IMR-90 (cell line): ENCODE data around the gene CAMTA1. TPM values are rescaled to one million over a fixed set of nuclear protein-coding genes. Genes with fewer than 3 reads are reported as not detected.

Experiments used
- ATAC-seq: fragments of 200-7000 bp; cut with Tn5 transposase; 2 replicates; pipeline ENCODE4 v1.9.1; 2020; ENCODE audit warnings: low read depth, mild to moderate bottlenecking, moderate library complexity
- BruUV-seq: library from RNA; stranded (reverse); fragments of 400-500 nt; replicated peaks from 2 replicates; lab custom pipeline; 2021; lab: Mats Ljungman, UMichigan
- CTCF ChIA-PET: fragments of 300-600 bp; formaldehyde crosslinking; extraction: SDS; loops from one replicate; lab custom pipeline; 2021; ENCODE audit warnings: antibody characterized with exemption; lab: Yijun Ruan, JAX
- POLR2A ChIA-PET: fragments of 300-600 bp; sonication (Branson Sonifier 250); formaldehyde crosslinking; loops from one replicate; lab custom pipeline; 2022; ENCODE audit warnings: antibody characterized with exemption; ENCODE audit not compliant: unreplicated experiment; lab: Charles Lee
- DNase-seq: peaks from one replicate; pipeline ENCODE4 v3.0.0; 2013
- H2AFZ ChIP-seq: replicated peaks from 2 replicates; pipeline ENCODE3; 2013; ENCODE audit warnings: low read length, mild to moderate bottlenecking; ENCODE audit not compliant: poor library complexity
- H2AK5ac ChIP-seq: 2 replicates; pipeline ENCODE4 v1.6.1; 2013; ENCODE audit warnings: low read depth, low read length, inconsistent platforms
- H2AK9ac ChIP-seq: replicated peaks from 2 replicates; pipeline ENCODE3; 2013; ENCODE audit warnings: mild to moderate bottlenecking, low read depth, low read length, moderate library complexity; ENCODE audit not compliant: poor library complexity
- H2BK120ac ChIP-seq: 2 replicates; pipeline ENCODE4 v1.6.1; 2013; ENCODE audit warnings: low read depth, low read length, inconsistent platforms
- H2BK15ac ChIP-seq: 3 replicates; pipeline ENCODE4 v1.6.1; 2013; ENCODE audit warnings: low read depth, low read length, inconsistent platforms
- H2BK20ac ChIP-seq: 2 replicates; pipeline ENCODE4 v1.6.1; 2013; ENCODE audit warnings: low read depth, mild to moderate bottlenecking, inconsistent platforms, low read length, moderate library complexity
- H2BK5ac ChIP-seq: 2 replicates; pipeline ENCODE4 v1.6.1; 2013; ENCODE audit warnings: mild to moderate bottlenecking, low read depth, low read length, inconsistent platforms; ENCODE audit not compliant: poor library complexity, severe bottlenecking
- H3K14ac ChIP-seq: replicated peaks from 2 replicates; pipeline ENCODE4 v1.6.1; 2013; ENCODE audit warnings: low read depth, low read length, inconsistent platforms
- H3K18ac ChIP-seq: 2 replicates; pipeline ENCODE4 v1.6.1; 2013; ENCODE audit warnings: low read depth, low read length, control low read depth
- H3K23ac ChIP-seq: 2 replicates; pipeline ENCODE4 v1.6.1; 2013; ENCODE audit warnings: low read depth, low read length, inconsistent platforms
- H3K27ac ChIP-seq: 2 replicates; pipeline ENCODE4 v1.5.1; 2013; ENCODE audit warnings: mild to moderate bottlenecking, control low read depth, low read length; ENCODE audit not compliant: insufficient read depth
- H3K27me3 ChIP-seq: 2 replicates; pipeline ENCODE4 v1.6.1; 2013; ENCODE audit warnings: low read length; ENCODE audit not compliant: control insufficient read depth, insufficient read depth
- H3K36me3 ChIP-seq: 2 replicates; pipeline ENCODE4 v1.6.1; 2013; ENCODE audit warnings: low read length, mixed read lengths; ENCODE audit not compliant: control insufficient read depth, insufficient read depth
- H3K4ac ChIP-seq: 2 replicates; pipeline ENCODE4 v1.6.1; 2013; ENCODE audit warnings: low read depth, low read length, inconsistent platforms
- H3K4me1 ChIP-seq: 2 replicates; pipeline ENCODE4 v1.6.1; 2013; ENCODE audit warnings: low read length, mixed read lengths; ENCODE audit not compliant: control insufficient read depth, insufficient read depth
- H3K4me2 ChIP-seq: 2 replicates; pipeline ENCODE4 v1.6.1; 2013; ENCODE audit warnings: low read depth, mild to moderate bottlenecking, control low read depth, low read length, moderate library complexity
- H3K4me3 ChIP-seq: 2 replicates; pipeline ENCODE4 v1.5.1; 2013; ENCODE audit warnings: low read depth, mild to moderate bottlenecking, control low read depth, low read length, moderate library complexity; ENCODE audit not compliant: insufficient read depth
- H3K56ac ChIP-seq: 2 replicates; pipeline ENCODE4 v1.6.1; 2013; ENCODE audit warnings: low read length, inconsistent platforms; ENCODE audit not compliant: insufficient read depth; ENCODE audit errors: extremely low read depth
- H3K79me1 ChIP-seq, 2 experiments: 2 replicates each; pipeline ENCODE4 v1.6.1; 2013; ENCODE audit warnings: low read length in 2 of 2, inconsistent platforms in 1 of 2, low read depth in 1 of 2
- H3K9ac ChIP-seq: 2 replicates; pipeline ENCODE4 v1.6.1; 2013; ENCODE audit warnings: low read depth, low read length, control low read depth
- H3K9me1 ChIP-seq: 2 replicates; pipeline ENCODE4 v1.6.1; 2013; ENCODE audit warnings: low read length, inconsistent platforms; ENCODE audit not compliant: insufficient read depth
- H3K9me3 ChIP-seq: 2 replicates; pipeline ENCODE4 v1.6.1; 2013; ENCODE audit warnings: low read length; ENCODE audit not compliant: control insufficient read depth, insufficient read depth
- H4K20me1 ChIP-seq: 2 replicates; pipeline ENCODE4 v1.6.1; 2013; ENCODE audit warnings: low read length, inconsistent platforms; ENCODE audit not compliant: insufficient read depth
- H4K5ac ChIP-seq: 2 replicates; pipeline ENCODE4 v1.6.1; 2013; ENCODE audit warnings: mild to moderate bottlenecking, low read depth, low read length, control low read depth
- H4K8ac ChIP-seq, 2 experiments: 2 replicates each; pipeline ENCODE4 v1.6.1; 2013; ENCODE audit warnings: low read depth in 2 of 2, low read length in 2 of 2, control low read depth in 1 of 2, inconsistent platforms in 1 of 2
- H4K91ac ChIP-seq: 2 replicates; pipeline ENCODE4 v1.6.1; 2013; ENCODE audit warnings: low read depth, low read length, inconsistent platforms; ENCODE audit not compliant: insufficient read depth
- CEBPB ChIP-seq: IDR thresholded peaks from 2 replicates; pipeline ENCODE4 v1.6.1; 2012; ENCODE audit warnings: low read depth, low read length, improper control_type of control experiment
- CHD1 ChIP-seq: IDR thresholded peaks from 2 replicates; pipeline ENCODE4 v1.6.1; 2012; ENCODE audit warnings: low read depth, low read length, improper control_type of control experiment
- FOS ChIP-seq: fragments of 150-350 bp; IDR thresholded peaks from 2 replicates; pipeline ENCODE4 v1.6.1; 2016; ENCODE audit warnings: low read depth, low read length
- MAFK ChIP-seq: IDR thresholded peaks from 2 replicates; pipeline ENCODE4 v1.6.1; 2012; ENCODE audit warnings: low read depth, low read length, improper control_type of control experiment
- MAZ ChIP-seq: IDR thresholded peaks from 2 replicates; pipeline ENCODE4 v1.6.1; 2012; ENCODE audit warnings: low read depth, mild to moderate bottlenecking, low read length, improper control_type of control experiment, moderate library complexity, borderline replicate concordance
- MXI1 ChIP-seq: IDR thresholded peaks from 2 replicates; pipeline ENCODE4 v1.6.1; 2012; ENCODE audit warnings: low read depth, mild to moderate bottlenecking, low read length, moderate library complexity, borderline replicate concordance
- NFE2L2 ChIP-seq: fragments of 150-350 bp; IDR thresholded peaks from 2 replicates; pipeline ENCODE4 v1.6.1; 2016; ENCODE audit warnings: low read depth, mild to moderate bottlenecking, low read length
- POLR2A ChIP-seq: IDR thresholded peaks from 2 replicates; pipeline ENCODE4 v1.6.1; 2012; ENCODE audit warnings: mild to moderate bottlenecking, low read depth, low read length
- RAD21 ChIP-seq: IDR thresholded peaks from 2 replicates; pipeline ENCODE4 v1.6.1; 2012; ENCODE audit warnings: low read length, improper control_type of control experiment
- RCOR1 ChIP-seq: IDR thresholded peaks from 2 replicates; pipeline ENCODE4 v1.6.1; 2012; ENCODE audit warnings: mild to moderate bottlenecking, low read length, improper control_type of control experiment; ENCODE audit not compliant: insufficient replicate concordance
- RFX5 ChIP-seq: IDR thresholded peaks from 2 replicates; pipeline ENCODE4 v1.8.0; 2012; ENCODE audit warnings: low read depth, mild to moderate bottlenecking, low read length, moderate library complexity
- WGBS, 2 experiments: methylation state at CpG; one replicate each; pipeline versions ENCODE4 v1.1.5 to v1.1.7; 2013; ENCODE audit warnings: missing lambda C conversion rate in 2 of 2; ENCODE audit not compliant: insufficient read length in 1 of 2; ENCODE audit errors: extremely low coverage in 2 of 2; 5-methylcytosine and 5-hydroxymethylcytosine counted together
- dilution Hi-C: fragments of 300-500 bp; cut with HindIII; formaldehyde crosslinking; loops from one replicate; pipeline ENCODE4 v1.14.3; 2018; ENCODE audit warnings: low sequenced_read_pairs; ENCODE audit not compliant: unreplicated experiment
- in situ Hi-C: fragments of 300-500 bp; cut with MboI; formaldehyde crosslinking; loops from 3 replicates; pipeline ENCODE4 v1.14.3; 2019; ENCODE audit warnings: low sequenced_read_pairs, inconsistent platforms, mixed read lengths
- intact Hi-C: fragments of 100-400 bp; cut with micrococcal nuclease; formaldehyde crosslinking; loops from 2 replicates; pipeline ENCODE4 v1.10.0; 2022
- polyA plus RNA-seq, 3 experiments: library from polyadenylated mRNA; depleted of rRNA; stranded (reverse); fragments of >200 nt; gene quantifications; 2 replicates each; pipeline ENCODE4 v1.2.3, GENCODE V29; 2012; ENCODE audit warnings: low replicate concordance in 1 of 3
- total RNA-seq: library from RNA; depleted of rRNA; stranded (reverse); fragments of >200 nt; gene quantifications from 2 replicates; pipeline ENCODE4 v1.2.3, GENCODE V29; 2012
- TF ChIP-seq, protein P1 (sequence below): fragments of 150-350 bp; IDR thresholded peaks from 2 replicates; pipeline ENCODE4 v1.6.1; 2017; ENCODE audit warnings: mild to moderate bottlenecking, antibody characterized with exemption, low read length, low read depth
- TF ChIP-seq, protein P2 (sequence below): conservative IDR thresholded peaks from 2 replicates; pipeline ENCODE4 v1.5.1; 2012; ENCODE audit warnings: mild to moderate bottlenecking, low read depth, low read length, improper control_type of control experiment
- TF ChIP-seq, protein P3 (sequence below): fragments of 150-350 bp; IDR thresholded peaks from 2 replicates; pipeline ENCODE4 v1.6.1; 2016; ENCODE audit warnings: low read depth, mild to moderate bottlenecking, low read length, moderate library complexity, borderline replicate concordance

The CAMTA1 gene
- total and polyA plus RNA-seq, 2 of the 4 experiments (the other 2 are of a cell fraction): 35.5 to 74.3 TPM

DNA sequence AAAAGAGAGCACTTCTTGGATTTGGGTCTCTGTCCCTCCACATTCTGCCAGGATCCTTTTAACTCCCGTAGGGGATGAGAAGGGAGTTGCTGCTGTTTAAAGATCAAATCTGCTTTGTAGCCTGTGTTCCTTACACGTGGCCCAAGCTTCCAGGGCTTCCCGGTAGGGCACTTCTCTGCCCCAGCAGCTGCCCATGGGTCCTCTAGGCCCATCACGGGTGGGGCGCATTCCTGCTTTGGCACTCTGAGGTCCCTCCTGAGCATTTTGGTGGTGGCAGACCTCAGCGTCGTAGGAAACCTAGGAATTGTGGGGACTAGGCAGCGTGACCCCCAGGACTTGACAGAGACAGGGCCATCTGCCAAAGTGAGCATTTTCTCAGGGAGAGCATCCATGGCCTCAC lies 565.5 kb downstream of the CAMTA1 start:
- intact Hi-C loops (no loop called here), in situ Hi-C loops (no loop called here), dilution Hi-C loops (no loop called here)
- Histone ChIP-seq H3K9me3 (no peaks in the 10 kb centered on the region), H3K4me2 (no peak overlapping the region), H3K9ac (no peak overlapping the region), H3K27me3 (no peaks in the 10 kb centered on the region), H3K27ac (no peak overlapping the region), H4K91ac (no peak overlapping the region), H3K4ac (no peak overlapping the region), H3K4me3 (no peak overlapping the region), H3K23ac (no peak overlapping the region), H2BK20ac (no peak overlapping the region), H3K14ac (no peak overlapping the region), H3K4me1 (no peaks in the 10 kb centered on the region), H4K20me1 (no peaks in the 10 kb centered on the region), H2BK5ac (no peak overlapping the region), H3K18ac (no peak overlapping the region), H2AFZ (no peak overlapping the region), H3K9me1 (no peaks in the 10 kb centered on the region), H2AK9ac (no peak overlapping the region), H2AK5ac (no peak overlapping the region), H3K36me3 (no peaks in the 10 kb centered on the region), H3K79me1 (no peaks in the 10 kb centered on the region), H4K5ac (no peak overlapping the region), H2BK15ac (no peak overlapping the region), H2BK120ac (no peak overlapping the region), H4K8ac (no peak overlapping the region), H3K56ac (no peak overlapping the region)
- ATAC-seq (no peak), DNase-seq (no peak)
- WGBS, 2 experiments: 93% methylated on average over 7 of the region's 8 CpGs; no CpG with 5 or more reads in 1 of the 2 experiments
- TF ChIP-seq POLR2A (no peak), RAD21 (no peak), RFX5 (no peak), NFE2L2 (no peak), FOS (no peak), CEBPB (no peak), MAZ (no peak), MAFK (no peak), CHD1 (no peak), MXI1 (no peak), RCOR1 (no peak)
- TF ChIP-seq, protein P1, sequence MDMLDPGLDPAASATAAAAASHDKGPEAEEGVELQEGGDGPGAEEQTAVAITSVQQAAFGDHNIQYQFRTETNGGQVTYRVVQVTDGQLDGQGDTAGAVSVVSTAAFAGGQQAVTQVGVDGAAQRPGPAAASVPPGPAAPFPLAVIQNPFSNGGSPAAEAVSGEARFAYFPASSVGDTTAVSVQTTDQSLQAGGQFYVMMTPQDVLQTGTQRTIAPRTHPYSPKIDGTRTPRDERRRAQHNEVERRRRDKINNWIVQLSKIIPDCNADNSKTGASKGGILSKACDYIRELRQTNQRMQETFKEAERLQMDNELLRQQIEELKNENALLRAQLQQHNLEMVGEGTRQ: no peak
- TF ChIP-seq, protein P2, sequence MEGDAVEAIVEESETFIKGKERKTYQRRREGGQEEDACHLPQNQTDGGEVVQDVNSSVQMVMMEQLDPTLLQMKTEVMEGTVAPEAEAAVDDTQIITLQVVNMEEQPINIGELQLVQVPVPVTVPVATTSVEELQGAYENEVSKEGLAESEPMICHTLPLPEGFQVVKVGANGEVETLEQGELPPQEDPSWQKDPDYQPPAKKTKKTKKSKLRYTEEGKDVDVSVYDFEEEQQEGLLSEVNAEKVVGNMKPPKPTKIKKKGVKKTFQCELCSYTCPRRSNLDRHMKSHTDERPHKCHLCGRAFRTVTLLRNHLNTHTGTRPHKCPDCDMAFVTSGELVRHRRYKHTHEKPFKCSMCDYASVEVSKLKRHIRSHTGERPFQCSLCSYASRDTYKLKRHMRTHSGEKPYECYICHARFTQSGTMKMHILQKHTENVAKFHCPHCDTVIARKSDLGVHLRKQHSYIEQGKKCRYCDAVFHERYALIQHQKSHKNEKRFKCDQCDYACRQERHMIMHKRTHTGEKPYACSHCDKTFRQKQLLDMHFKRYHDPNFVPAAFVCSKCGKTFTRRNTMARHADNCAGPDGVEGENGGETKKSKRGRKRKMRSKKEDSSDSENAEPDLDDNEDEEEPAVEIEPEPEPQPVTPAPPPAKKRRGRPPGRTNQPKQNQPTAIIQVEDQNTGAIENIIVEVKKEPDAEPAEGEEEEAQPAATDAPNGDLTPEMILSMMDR: no peak
- TF ChIP-seq, protein P3, sequence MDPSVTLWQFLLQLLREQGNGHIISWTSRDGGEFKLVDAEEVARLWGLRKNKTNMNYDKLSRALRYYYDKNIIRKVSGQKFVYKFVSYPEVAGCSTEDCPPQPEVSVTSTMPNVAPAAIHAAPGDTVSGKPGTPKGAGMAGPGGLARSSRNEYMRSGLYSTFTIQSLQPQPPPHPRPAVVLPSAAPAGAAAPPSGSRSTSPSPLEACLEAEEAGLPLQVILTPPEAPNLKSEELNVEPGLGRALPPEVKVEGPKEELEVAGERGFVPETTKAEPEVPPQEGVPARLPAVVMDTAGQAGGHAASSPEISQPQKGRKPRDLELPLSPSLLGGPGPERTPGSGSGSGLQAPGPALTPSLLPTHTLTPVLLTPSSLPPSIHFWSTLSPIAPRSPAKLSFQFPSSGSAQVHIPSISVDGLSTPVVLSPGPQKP: no peak
- POLR2A ChIA-PET: no interaction called here
- CTCF ChIA-PET: no interaction called here
- BruUV-seq: no TSS peak
